Trophoblast cell (in vitro differentiated cells and primary cell): ENCODE data around the gene MPI.
"Not testable (repeated sequence)": the region's sequence is repeated elsewhere in the genome, so short reads cannot be mapped to it uniquely, and the experiment has no call there.

Experiments used
- DNase-seq, 2 donors: peaks; one replicate each; pipeline ENCODE4 v3.0.0-alpha.2; 2016
- H2AFZ ChIP-seq: 2 replicates; pipeline ENCODE4 v1.6.1; 2013; ENCODE audit warnings: low read length, moderate library complexity, mild to moderate bottlenecking; ENCODE audit not compliant: insufficient read depth, poor library complexity
- H2AK5ac ChIP-seq: 2 replicates; pipeline ENCODE4 v1.6.1; 2013; ENCODE audit warnings: mild to moderate bottlenecking, low read length
- H2BK120ac ChIP-seq: 2 replicates; pipeline ENCODE4 v1.6.1; 2013; ENCODE audit warnings: low read length, mild to moderate bottlenecking, moderate library complexity; ENCODE audit not compliant: insufficient read depth, poor library complexity
- H2BK12ac ChIP-seq: 2 replicates; pipeline ENCODE4 v1.6.1; 2013; ENCODE audit warnings: mild to moderate bottlenecking, low read length, moderate library complexity
- H2BK5ac ChIP-seq: 2 replicates; pipeline ENCODE4 v1.6.1; 2013; ENCODE audit warnings: low read length, low read depth, moderate library complexity, mild to moderate bottlenecking; ENCODE audit not compliant: poor library complexity
- H3K14ac ChIP-seq: 2 replicates; pipeline ENCODE4 v1.6.1; 2013; ENCODE audit warnings: mild to moderate bottlenecking, low read length
- H3K18ac ChIP-seq: 2 replicates; pipeline ENCODE4 v1.6.1; 2013; ENCODE audit warnings: mild to moderate bottlenecking, low read length
- H3K23ac ChIP-seq: 2 replicates; pipeline ENCODE4 v1.6.1; 2013; ENCODE audit warnings: low read length
- H3K27ac ChIP-seq: 2 replicates; pipeline ENCODE4 v1.5.1; 2013; ENCODE audit warnings: low read depth, mild to moderate bottlenecking, inconsistent platforms, low read length, moderate library complexity
- H3K27me3 ChIP-seq: 2 replicates; pipeline ENCODE4 v1.6.1; 2013; ENCODE audit warnings: inconsistent platforms, mild to moderate bottlenecking, low read length, moderate library complexity; ENCODE audit not compliant: insufficient read depth
- H3K36me3 ChIP-seq, 2 experiments: 1 replicate in 1 of 2; 2 replicates in 1 of 2; pipeline ENCODE4 v1.6.1; 2013; ENCODE audit warnings: low read length in 2 of 2, mild to moderate bottlenecking in 2 of 2, moderate library complexity in 1 of 2; ENCODE audit not compliant: insufficient read depth in 2 of 2, control insufficient read depth in 1 of 2
- H3K4ac ChIP-seq: 2 replicates; pipeline ENCODE4 v1.6.1; 2013; ENCODE audit warnings: low read depth, mild to moderate bottlenecking, low read length, moderate library complexity
- H3K4me1 ChIP-seq, 2 experiments: 1 replicate in 1 of 2; 2 replicates in 1 of 2; pipeline ENCODE4 v1.6.1; 2013; ENCODE audit warnings: low read length in 2 of 2, mild to moderate bottlenecking in 2 of 2, moderate library complexity in 1 of 2; ENCODE audit not compliant: insufficient read depth in 2 of 2, control insufficient read depth in 1 of 2
- H3K4me2 ChIP-seq: 2 replicates; pipeline ENCODE4 v1.6.1; 2013; ENCODE audit warnings: inconsistent platforms, mild to moderate bottlenecking, low read length, moderate library complexity
- H3K4me3 ChIP-seq: 2 replicates; pipeline ENCODE4 v1.5.1; 2013; ENCODE audit warnings: mild to moderate bottlenecking, low read depth, low read length, inconsistent platforms
- H3K79me1 ChIP-seq: one replicate; pipeline ENCODE4 v1.6.1; 2013; ENCODE audit warnings: low read length
- H3K79me2 ChIP-seq: 2 replicates; pipeline ENCODE4 v1.6.1; 2013; ENCODE audit warnings: low read length, mild to moderate bottlenecking; ENCODE audit not compliant: control insufficient read depth, insufficient read depth, poor library complexity
- H3K9ac ChIP-seq: 2 replicates; pipeline ENCODE4 v1.6.1; 2013; ENCODE audit warnings: mild to moderate bottlenecking, low read length
- H3K9me3 ChIP-seq: 2 replicates; pipeline ENCODE4 v1.6.1; 2013; ENCODE audit warnings: low read depth, mild to moderate bottlenecking, control low read depth, inconsistent platforms, low read length; ENCODE audit not compliant: insufficient read depth
- H4K12ac ChIP-seq: 2 replicates; pipeline ENCODE4 v1.6.1; 2013; ENCODE audit warnings: low read depth, mild to moderate bottlenecking, low read length, moderate library complexity
- H4K8ac ChIP-seq: 2 replicates; pipeline ENCODE4 v1.6.1; 2013; ENCODE audit warnings: low read depth, mild to moderate bottlenecking, low read length, moderate library complexity
- H4K91ac ChIP-seq: one replicate; pipeline ENCODE4 v1.6.1; 2013; ENCODE audit warnings: low read depth, mild to moderate bottlenecking, low read length, moderate library complexity
- WGBS: extraction: QIAGEN DNeasy Blood & Tissue Kit; methylation state at CpG from one replicate; pipeline ENCODE4 v1.1.7; 2013; ENCODE audit warnings: missing lambda C conversion rate; ENCODE audit not compliant: insufficient read length, insufficient coverage; ENCODE audit errors: extremely low coverage; 5-methylcytosine and 5-hydroxymethylcytosine counted together

MPI gene

DNA sequence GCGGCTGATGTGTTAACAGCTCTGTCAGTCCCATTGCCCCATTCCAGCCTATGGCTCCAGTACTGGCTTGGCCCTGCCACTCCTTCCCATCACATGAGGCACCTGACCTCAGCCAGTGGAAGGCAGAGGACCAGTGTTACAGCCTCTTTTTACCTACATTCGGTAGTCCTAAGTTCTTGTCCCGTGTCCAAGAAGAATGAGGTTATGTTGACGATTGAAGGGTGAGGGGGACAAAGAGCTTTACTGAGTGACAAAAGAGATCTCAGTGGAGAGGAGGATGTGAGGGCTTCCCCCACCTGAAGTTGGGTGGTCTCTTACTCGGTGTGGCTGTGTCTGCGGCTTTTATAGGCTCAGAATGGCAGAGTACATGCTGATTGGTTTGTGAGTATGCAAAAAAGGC is 7.3 kb upstream of the MPI start:
- Histone ChIP-seq H4K8ac (no peak overlapping the region), H3K79me2 (no peaks in the 10 kb centered on the region), H4K91ac (no peak overlapping the region), H3K27me3 (no peaks in the 10 kb centered on the region), H3K9ac (no peak overlapping the region), H3K14ac (no peak overlapping the region), H2AK5ac (no peak overlapping the region), H4K12ac (no peak overlapping the region), H3K23ac (no peak overlapping the region), H3K4me1 (peaks cover 0 to 2% of the 10 kb centered on the region in 2 experiments), H3K4me3 (no peak overlapping the region), H3K4ac (no peak overlapping the region), H3K4me2 (no peak overlapping the region), H3K36me3 (no peaks in the 10 kb centered on the region), H3K18ac (no peak overlapping the region), H2BK120ac (no peak overlapping the region), H2AFZ (no peak overlapping the region), H2BK12ac (no peak overlapping the region), H3K9me3 (peaks cover 4% of the 10 kb centered on the region), H3K79me1 (no peaks in the 10 kb centered on the region), H2BK5ac (no peak overlapping the region), H3K27ac (no peak overlapping the region)
- WGBS: no CpG with 5 or more reads among the region's 6 CpGs
- no peak for DNase-seq

DNA sequence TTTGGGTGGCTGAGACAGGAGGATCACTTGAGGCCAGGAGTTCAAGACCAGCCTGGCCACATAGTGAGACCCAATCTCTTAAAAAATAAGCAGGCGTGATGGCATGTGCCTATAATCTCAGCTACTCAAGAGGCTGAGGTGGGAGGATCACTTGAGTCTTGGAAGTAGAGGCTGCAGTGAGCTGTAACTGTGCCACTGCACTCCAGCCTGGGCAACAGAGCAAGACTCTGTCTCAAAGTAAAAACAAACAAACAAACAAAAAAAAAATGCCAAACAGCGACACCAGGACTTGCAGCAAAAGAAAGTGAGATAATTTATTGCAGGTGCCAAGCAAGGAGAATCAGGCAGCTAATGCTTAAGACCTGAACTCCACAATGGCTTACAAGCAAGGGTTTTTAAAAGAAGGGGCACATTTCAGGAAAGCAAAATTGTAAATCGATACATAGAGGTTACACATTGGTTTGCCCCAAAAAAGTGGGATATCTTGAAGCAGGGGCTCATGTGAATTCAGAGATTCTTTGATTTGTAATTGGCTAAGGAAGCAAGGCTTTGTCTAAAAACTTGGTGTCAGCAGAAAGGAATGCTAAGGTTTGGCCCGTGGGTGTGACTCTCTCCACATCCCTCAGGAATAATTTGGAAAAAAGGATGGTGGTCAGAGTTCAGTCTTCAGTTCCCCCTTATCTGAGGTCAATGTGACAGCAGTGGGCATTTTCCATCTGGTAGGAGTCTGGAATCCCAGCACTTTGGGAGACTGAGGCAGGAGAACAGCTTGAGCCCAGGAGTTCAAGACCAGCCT is 5.2 kb upstream of the MPI start:
- Histone ChIP-seq H3K79me1 (no peaks in the 10 kb centered on the region), H4K12ac (no peak overlapping the region), H4K91ac (no peak overlapping the region), H3K36me3 (no peaks in the 10 kb centered on the region), H3K4me2 (no peak overlapping the region), H3K4ac (no peak overlapping the region), H3K4me3 (no peak overlapping the region), H3K9me3 (peaks cover 4% of the 10 kb centered on the region), H3K23ac (no peak overlapping the region), H3K4me1 (peaks cover 7 to 9% of the 10 kb centered on the region in 2 experiments), H4K8ac (no peak overlapping the region), H3K79me2 (no peaks in the 10 kb centered on the region), H2AK5ac (no peak overlapping the region), H3K18ac (no peak overlapping the region), H3K27me3 (no peaks in the 10 kb centered on the region), H3K14ac (no peak overlapping the region), H2AFZ (no peak overlapping the region), H2BK12ac (no peak overlapping the region), H3K9ac (no peak overlapping the region), H2BK5ac (no peak overlapping the region), H3K27ac (no peak overlapping the region), H2BK120ac (no peak overlapping the region)
- DNase-seq: peak in 1 of 2 donors; percentile 57
- WGBS: no CpG with 5 or more reads among the region's 4 CpGs

DNA sequence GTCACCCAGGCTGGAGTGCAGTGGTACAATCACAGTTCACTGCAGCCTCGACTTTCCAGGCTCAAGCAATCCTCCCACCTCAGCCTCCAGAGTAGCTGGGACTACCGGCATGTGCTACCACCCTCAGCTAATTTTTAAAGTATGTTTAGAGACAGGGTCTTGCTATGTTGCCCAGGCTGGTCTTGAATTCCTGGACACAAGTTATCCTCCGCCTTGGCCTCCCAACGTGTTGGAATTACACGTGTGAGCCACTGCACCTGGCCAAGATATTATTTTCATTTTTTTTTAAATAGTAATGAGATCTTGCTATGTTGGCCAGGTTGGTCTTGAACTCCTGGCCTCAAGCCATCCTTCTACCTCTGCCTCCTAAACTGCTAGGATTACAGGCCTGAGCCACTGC is 4.4 kb upstream of the MPI start:
- DNase-seq: peak; percentile 70 to 80
- H3K27me3 ChIP-seq: no peaks in the 10 kb centered on the region
- no peak overlapping the region for H2BK5ac ChIP-seq
- H3K79me1 ChIP-seq: peaks cover 5% of the 10 kb centered on the region
- no peak overlapping the region for H2BK12ac ChIP-seq
- no peaks in the 10 kb centered on the region for H3K36me3 ChIP-seq
- peaks cover 7 to 12% of the 10 kb centered on the region in 2 experiments for H3K4me1 ChIP-seq
- no peak overlapping the region for H4K12ac ChIP-seq
- H3K23ac ChIP-seq: no peak overlapping the region
- H3K4me3 ChIP-seq: no peak overlapping the region
- H3K9ac ChIP-seq: no peak overlapping the region
- H2BK120ac ChIP-seq: no peak overlapping the region
- no peak overlapping the region for H3K14ac ChIP-seq
- no peak overlapping the region for H2AK5ac ChIP-seq
- no peak overlapping the region for H3K27ac ChIP-seq
- peaks cover 5% of the 10 kb centered on the region for H3K79me2 ChIP-seq
- WGBS: no CpG with 5 or more reads among the region's 5 CpGs
- H3K4ac ChIP-seq: no peak overlapping the region
- H3K9me3 ChIP-seq: peaks cover 4% of the 10 kb centered on the region
- H4K91ac ChIP-seq: no peak overlapping the region
- H3K18ac ChIP-seq: no peak overlapping the region
- H4K8ac ChIP-seq: no peak overlapping the region
- H3K4me2 ChIP-seq: no peak overlapping the region
- H2AFZ ChIP-seq: no peak overlapping the region

DNA sequence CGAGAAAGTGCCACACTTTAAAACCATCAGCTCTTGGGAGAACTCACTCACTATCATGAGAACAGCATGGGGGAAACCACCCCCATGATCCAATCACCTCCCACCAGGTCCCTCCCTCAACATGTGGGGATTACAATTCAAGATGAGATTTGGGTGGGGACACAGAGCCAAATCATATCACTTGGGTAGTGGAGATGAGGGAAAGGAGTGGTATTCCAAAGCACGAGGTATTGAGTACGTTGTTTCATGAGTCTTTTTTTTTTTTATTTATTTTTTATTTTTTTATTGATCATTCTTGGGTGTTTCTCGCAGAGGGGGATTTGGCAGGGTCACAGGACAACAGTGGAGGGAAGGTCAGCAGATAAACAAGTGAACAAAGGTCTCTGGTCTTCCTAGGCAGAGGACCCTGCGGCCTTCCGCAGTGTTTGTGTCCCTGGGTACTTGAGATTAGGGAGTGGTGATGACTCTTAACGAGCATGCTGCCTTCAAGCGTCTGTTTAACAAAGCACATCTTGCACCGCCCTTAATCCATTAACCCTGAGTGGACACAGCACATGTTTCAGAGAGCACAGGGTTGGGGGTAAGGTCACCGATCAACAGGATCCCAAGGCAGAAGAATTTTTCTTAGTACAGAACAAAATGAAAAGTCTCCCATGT is 2.2 kb upstream of the MPI start:
- not testable (repeated sequence) for H3K27ac ChIP-seq, H2BK12ac ChIP-seq, H3K23ac ChIP-seq, H3K9me3 ChIP-seq, H2BK5ac ChIP-seq, H3K9ac ChIP-seq, H3K4me2 ChIP-seq, H3K14ac ChIP-seq, H4K91ac ChIP-seq, H3K4me3 ChIP-seq, H3K18ac ChIP-seq, DNase-seq, H2AK5ac ChIP-seq, H3K27me3 ChIP-seq, H4K12ac ChIP-seq, H3K4ac ChIP-seq, H3K79me2 ChIP-seq, H2AFZ ChIP-seq, H4K8ac ChIP-seq, H2BK120ac ChIP-seq, H3K79me1 ChIP-seq
- peaks cover 10 to 12% of the 10 kb centered on the region in 2 experiments for H3K36me3 ChIP-seq
- WGBS: no CpG with 5 or more reads among the region's 10 CpGs
- peaks cover 7 to 13% of the 10 kb centered on the region in 2 experiments for H3K4me1 ChIP-seq
